H1 (cell line): ENCODE measurements around the gene CD53. TPM values are rescaled to one million over a fixed set of nuclear protein-coding genes. Genes with fewer than 3 reads are reported as not detected.

Source experiments
- CTCF ChIA-PET: fragments of 300-600 bp; sonication (Branson Sonifier 250); formaldehyde crosslinking; loops from one replicate; lab custom pipeline; 2021; ENCODE audit not compliant: partially characterized antibody; lab: Charles Lee
- POLR2A ChIA-PET: fragments of 300-600 bp; sonication (Branson Sonifier 250); formaldehyde crosslinking; loops from one replicate; lab custom pipeline; 2021; ENCODE audit warnings: inconsistent platforms; ENCODE audit not compliant: partially characterized antibody; lab: Charles Lee
- DNase-seq, 2 experiments: peaks; one replicate each; pipeline versions ENCODE4 v3.0.0 to v3.0.0-alpha.2; 2010 to 2022; ENCODE audit warnings: low spot score in 2 of 2, low read depth in 1 of 2, mixed read lengths in 1 of 2
- FAIRE-seq: peaks from 2 replicates; lab custom pipeline; 2011; peaks lifted over from hg19 to GRCh38; lab: Jason Lieb, UNC
- H2AFZ ChIP-seq: 2 replicates; pipeline ENCODE4 v1.8.1; 2012; ENCODE audit warnings: low read length, inconsistent platforms
- H2AK5ac ChIP-seq: 2 replicates; pipeline ENCODE4 v1.6.1; 2013; ENCODE audit warnings: low read depth, low read length
- H2BK120ac ChIP-seq: replicated peaks from 2 replicates; pipeline ENCODE3; 2013; ENCODE audit warnings: low read depth, low read length, inconsistent platforms
- H2BK12ac ChIP-seq: 2 replicates; pipeline ENCODE4 v1.6.1; 2013; ENCODE audit warnings: low read depth, low read length
- H2BK15ac ChIP-seq: 2 replicates; pipeline ENCODE4 v1.6.1; 2013; ENCODE audit warnings: low read length
- H2BK20ac ChIP-seq: 2 replicates; pipeline ENCODE4 v1.6.1; 2013; ENCODE audit warnings: low read length
- H2BK5ac ChIP-seq: 2 replicates; pipeline ENCODE4 v1.6.1; 2013; ENCODE audit warnings: low read depth, low read length
- H3K14ac ChIP-seq: 2 replicates; pipeline ENCODE4 v1.6.1; 2013; ENCODE audit warnings: inconsistent platforms; ENCODE audit not compliant: insufficient read length
- H3K18ac ChIP-seq: 2 replicates; pipeline ENCODE4 v1.6.1; 2013; ENCODE audit warnings: low read length; ENCODE audit errors: extremely low read depth
- H3K23ac ChIP-seq: 2 replicates; pipeline ENCODE4 v1.6.1; 2013; ENCODE audit warnings: inconsistent platforms; ENCODE audit not compliant: insufficient read length
- H3K23me2 ChIP-seq: 2 replicates; pipeline ENCODE4 v1.6.1; 2013; ENCODE audit warnings: low read depth, low read length
- H3K27ac ChIP-seq: 2 replicates; pipeline ENCODE4 v1.6.1; 2011; ENCODE audit warnings: low read depth, low read length, inconsistent platforms
- H3K27me3 ChIP-seq, 4 experiments: replicated peaks in 1 of 4; 1 replicate in 1 of 4; 2 replicates in 3 of 4; pipeline versions ENCODE4 v1.6.1 to v1.8.1; 2011 to 2013; ENCODE audit warnings: low read length in 3 of 4, mild to moderate bottlenecking in 3 of 4, inconsistent platforms in 2 of 4, mixed read lengths in 2 of 4, moderate library complexity in 1 of 4; ENCODE audit not compliant: control insufficient read depth in 3 of 4, insufficient read depth in 3 of 4; ENCODE audit errors: extremely low read depth in 1 of 4
- H3K36me3 ChIP-seq, 4 experiments: 2 replicates each; pipeline versions ENCODE4 v1.6.1 to v1.8.1; 2011 to 2013; ENCODE audit warnings: mild to moderate bottlenecking in 4 of 4, low read length in 3 of 4, moderate library complexity in 2 of 4, control low read depth in 1 of 4, inconsistent platforms in 1 of 4; ENCODE audit not compliant: insufficient read depth in 4 of 4, control insufficient read depth in 2 of 4
- H3K4ac ChIP-seq: replicated peaks from 2 replicates; pipeline ENCODE3; 2013; ENCODE audit warnings: low read length, low read depth, mixed read lengths, inconsistent platforms; ENCODE audit not compliant: insufficient read length
- H3K4me1 ChIP-seq, 4 experiments: replicated peaks in 1 of 4; 1 replicate in 1 of 4; 2 replicates in 3 of 4; pipeline versions ENCODE4 v1.6.1 to v1.8.1; 2011 to 2013; ENCODE audit warnings: low read length in 3 of 4, inconsistent platforms in 2 of 4, mixed read lengths in 1 of 4; ENCODE audit not compliant: insufficient read depth in 4 of 4, control insufficient read depth in 3 of 4
- H3K4me2 ChIP-seq, 2 experiments: 2 replicates each; pipeline versions ENCODE4 v1.6.1 to v1.8.1; 2011 to 2013; ENCODE audit warnings: low read depth in 2 of 2, low read length in 2 of 2, control low read depth in 1 of 2, inconsistent platforms in 1 of 2, mild to moderate bottlenecking in 1 of 2; ENCODE audit not compliant: insufficient read depth in 1 of 2
- H3K4me3 ChIP-seq, 4 experiments: fragments of 200-600, 300-600 bp in 1 of 4; sonication (generic), shearing (Covaris generic), sonication (Bioruptor Twin) in 1 of 4; 2 replicates each; pipeline versions ENCODE4 v1.5.1 to v1.8.1; 2011 to 2016; ENCODE audit warnings: low read length in 4 of 4, low read depth in 3 of 4, control low read depth in 2 of 4, inconsistent platforms in 2 of 4, mild to moderate bottlenecking in 2 of 4, mixed read lengths in 1 of 4, moderate library complexity in 1 of 4; ENCODE audit not compliant: insufficient read depth in 2 of 4; ENCODE audit errors: extremely low read depth in 1 of 4
- H3K56ac ChIP-seq: replicated peaks from 2 replicates; pipeline ENCODE3; 2013; ENCODE audit warnings: low read depth, mild to moderate bottlenecking, mixed read lengths, low read length, inconsistent platforms; ENCODE audit not compliant: insufficient read length
- H3K79me1 ChIP-seq: 2 replicates; pipeline ENCODE4 v1.6.1; 2013; ENCODE audit warnings: low read depth, low read length, control low read depth
- H3K79me2 ChIP-seq, 2 experiments: 2 replicates each; pipeline versions ENCODE4 v1.6.1 to v1.8.1; 2012 to 2013; ENCODE audit warnings: low read length in 2 of 2, mild to moderate bottlenecking in 2 of 2, inconsistent platforms in 1 of 2; ENCODE audit not compliant: insufficient read depth in 2 of 2, control insufficient read depth in 1 of 2
- H3K9ac ChIP-seq, 4 experiments: replicated peaks in 1 of 4; 1 replicate in 1 of 4; 2 replicates in 3 of 4; pipeline versions ENCODE4 v1.6.1 to v1.8.1; 2011 to 2013; ENCODE audit warnings: low read depth in 3 of 4, low read length in 3 of 4, control low read depth in 2 of 4, mild to moderate bottlenecking in 2 of 4, moderate library complexity in 2 of 4, inconsistent platforms in 1 of 4; ENCODE audit errors: extremely low read depth in 1 of 4
- H3K9me3 ChIP-seq, 2 experiments: 2 replicates each; pipeline versions ENCODE4 v1.6.1 to v1.8.1; 2012 to 2013; ENCODE audit warnings: mild to moderate bottlenecking in 2 of 2, moderate library complexity in 2 of 2, control low read depth in 1 of 2, inconsistent platforms in 1 of 2, low read depth in 1 of 2, low read length in 1 of 2, mixed read lengths in 1 of 2; ENCODE audit not compliant: insufficient read depth in 2 of 2
- H4K20me1 ChIP-seq, 2 experiments: replicated peaks in 1 of 2; 2 replicates each; pipeline versions ENCODE3 to v1.8.1; 2011 to 2013; ENCODE audit warnings: inconsistent platforms in 2 of 2, low read length in 2 of 2, mild to moderate bottlenecking in 1 of 2; ENCODE audit not compliant: insufficient read depth in 2 of 2, control insufficient read depth in 1 of 2
- H4K5ac ChIP-seq: 2 replicates; pipeline ENCODE4 v1.6.1; 2013; ENCODE audit warnings: low read length, low read depth, mixed read lengths, inconsistent platforms; ENCODE audit not compliant: insufficient read length
- H4K8ac ChIP-seq: 2 replicates; pipeline ENCODE4 v1.8.0; 2013; ENCODE audit warnings: mild to moderate bottlenecking, moderate library complexity, low read length, inconsistent platforms; ENCODE audit not compliant: insufficient read depth; ENCODE audit errors: extremely low read depth
- H4K91ac ChIP-seq: replicated peaks from 2 replicates; pipeline ENCODE3; 2013; ENCODE audit warnings: low read length, mixed read lengths, inconsistent platforms; ENCODE audit not compliant: insufficient read length
- CEBPB ChIP-seq: IDR thresholded peaks from 2 replicates; pipeline ENCODE4 v1.6.1; 2012; ENCODE audit warnings: low read depth, low read length
- CHD2 ChIP-seq: IDR thresholded peaks from 2 replicates; pipeline ENCODE4 v1.6.1; 2012; ENCODE audit warnings: low read length, improper control_type of control experiment
- EP300 ChIP-seq, 2 experiments: IDR thresholded peaks; 1 replicate in 1 of 2; 2 replicates in 1 of 2; pipeline ENCODE4 v1.6.1; 2011 to 2012; ENCODE audit warnings: low read depth in 2 of 2, low read length in 2 of 2, mild to moderate bottlenecking in 2 of 2, borderline replicate concordance in 1 of 2, inconsistent platforms in 1 of 2, moderate library complexity in 1 of 2
- FOSL1 ChIP-seq: IDR thresholded peaks from 2 replicates; pipeline ENCODE4 v1.6.1; 2011; ENCODE audit warnings: mild to moderate bottlenecking, low read depth, low read length, moderate library complexity; ENCODE audit not compliant: insufficient read depth
- KDM4A ChIP-seq: IDR thresholded peaks from one replicate; pipeline ENCODE4 v1.7.1; 2012; ENCODE audit warnings: low read depth, mild to moderate bottlenecking, moderate library complexity, low read length, inconsistent platforms; ENCODE audit not compliant: severe bottlenecking
- KDM5A ChIP-seq: fragments of 200-600 bp; IDR thresholded peaks from 2 replicates; pipeline ENCODE4 v1.7.1; 2012; ENCODE audit warnings: mild to moderate bottlenecking, low read length, inconsistent platforms, mixed read lengths
- NRF1 ChIP-seq: IDR thresholded peaks from 2 replicates; pipeline ENCODE4 v1.6.1; 2011; ENCODE audit warnings: mild to moderate bottlenecking, low read depth, low read length, improper control_type of control experiment
- POU5F1 ChIP-seq: IDR thresholded peaks from 2 replicates; pipeline ENCODE4 v1.6.1; 2011; ENCODE audit warnings: low read depth, mild to moderate bottlenecking, low read length, moderate library complexity
- RAD21 ChIP-seq, 2 experiments: IDR thresholded peaks in 1 of 2; conservative IDR thresholded peaks in 1 of 2; 2 replicates each; pipeline ENCODE4 v1.6.1; 2011; ENCODE audit warnings: low read depth in 2 of 2, low read length in 2 of 2, improper control_type of control experiment in 1 of 2, inconsistent platforms in 1 of 2, mild to moderate bottlenecking in 1 of 2, moderate library complexity in 1 of 2
- RBBP5 ChIP-seq: IDR thresholded peaks from 2 replicates; pipeline ENCODE4 v1.7.1; 2012; ENCODE audit warnings: low read depth, mild to moderate bottlenecking, inconsistent platforms, low read length, moderate library complexity, borderline replicate concordance
- RXRA ChIP-seq: IDR thresholded peaks from 2 replicates; pipeline ENCODE4 v1.6.1; 2011; ENCODE audit warnings: low read depth, mild to moderate bottlenecking, low read length, moderate library complexity; ENCODE audit not compliant: insufficient read depth
- SIX5 ChIP-seq: IDR thresholded peaks from 2 replicates; pipeline ENCODE4 v1.6.1; 2011; ENCODE audit warnings: mild to moderate bottlenecking, low read depth, low read length
- TCF12 ChIP-seq: IDR thresholded peaks from 2 replicates; pipeline ENCODE4 v1.6.1; 2011; ENCODE audit warnings: low read depth, mild to moderate bottlenecking, low read length
- WGBS, 2 experiments: shearing (Covaris generic) in 1 of 2; methylation state at CpG; one replicate each; pipeline versions ENCODE4 v1.1.6 to v1.1.7; 2013 to 2015; ENCODE audit warnings: low lambda C conversion rate in 2 of 2, mixed read lengths in 2 of 2, inconsistent platforms in 1 of 2, low coverage in 1 of 2, missing lambda C conversion rate in 1 of 2; ENCODE audit not compliant: insufficient replicate concordance in 2 of 2, insufficient coverage in 1 of 2, insufficient read length in 1 of 2; ENCODE audit errors: extremely low coverage in 1 of 2, missing lambda C conversion rate in 1 of 2; 5-methylcytosine and 5-hydroxymethylcytosine counted together
- polyA plus RNA-seq, 7 experiments: library from polyadenylated mRNA; depleted of rRNA in 3 of 7; stranded (reverse) in 5 of 7; unstranded in 2 of 7; fragments of >200 nt in 5 of 7; fragments of 200-250 nt in 2 of 7; gene quantifications; 1 replicate in 5 of 7; 2 replicates in 1 of 7; 4 replicates in 1 of 7; pipeline versions ENCODE4 v1.2.1 to v1.2.3, GENCODE V29; 2011 to 2013; ENCODE audit warnings: missing spikeins in 2 of 7, mixed read lengths in 2 of 7
- total RNA-seq: library from RNA; stranded (reverse); fragmentation: NEBNext Ultra II Directional; extraction: Animal tissue kit (Norgen Biotek cat#: 25700); gene quantifications from 2 replicates; pipeline ENCODE4 v1.2.1, GENCODE V29; 2021
- TF ChIP-seq, protein P1 (sequence below): IDR thresholded peaks from 2 replicates; pipeline ENCODE4 v1.6.1; 2012; ENCODE audit warnings: inconsistent platforms

Gene CD53
- total and polyA plus RNA-seq, 2 of the 8 experiments (the other 6 are each of a cell fraction or from before 2014, with no cell fraction given): 0.56 to 1.0 TPM

DNA sequence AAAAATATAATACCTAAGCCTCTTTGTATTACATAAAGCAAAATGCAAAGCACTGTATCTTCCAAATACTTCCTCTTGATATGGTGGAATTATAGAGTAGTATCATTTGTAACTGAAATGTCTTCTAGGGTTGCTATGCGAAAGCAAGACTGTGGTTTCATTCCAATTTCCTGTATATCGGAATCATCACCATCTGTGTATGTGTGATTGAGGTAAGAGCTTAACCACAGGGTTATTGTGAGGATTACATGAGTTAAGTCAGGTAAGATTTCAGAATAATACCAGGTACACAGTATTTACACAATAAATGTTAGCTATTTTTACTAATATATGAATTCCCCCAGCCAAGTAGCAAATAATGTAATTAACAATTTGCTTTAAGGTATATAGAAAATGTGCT is 24.7 kb downstream of the CD53 start:
- Histone ChIP-seq H3K56ac (no peak overlapping the region), H3K27ac (no peak overlapping the region), H2BK20ac (no peak overlapping the region), H3K14ac (no peak overlapping the region), H2AK5ac (no peak overlapping the region), H4K5ac (no peak overlapping the region), H2BK15ac (no peak overlapping the region), H3K4me3 (no peak overlapping the region), H3K4me2 (no peak overlapping the region), H4K20me1 (no peaks in the 10 kb centered on the region), H3K9me3 (peaks cover 0 to 11% of the 10 kb centered on the region in 2 experiments; a peak in 2 of 4 replicates), H3K79me2 (no peaks in the 10 kb centered on the region), H3K4me1 (peaks cover 0 to 2% (median 0%) of the 10 kb centered on the region in 4 experiments; a peak in 1 of 7 replicates), H2BK12ac (no peak overlapping the region), H3K23ac (no peak overlapping the region), H3K36me3 (no peaks in the 10 kb centered on the region; a peak in 1 of 8 replicates), H2BK120ac (no peak overlapping the region), H2AFZ (no peak overlapping the region), H3K79me1 (no peaks in the 10 kb centered on the region), H3K27me3 (no peaks in the 10 kb centered on the region), H4K91ac (no peak overlapping the region), H2BK5ac (no peak overlapping the region), H3K18ac (no peak overlapping the region), H3K9ac (no peak overlapping the region), H3K4ac (no peak overlapping the region), H3K23me2 (no peaks in the 10 kb centered on the region), H4K8ac (no peak overlapping the region)
- no peak for DNase-seq
- 92% methylated on average over 2 of the region's 2 CpGs; no CpG with 5 or more reads in 1 of the 2 experiments for WGBS, 2 experiments
- TF ChIP-seq FOSL1 (no peak), NRF1 (no peak), SIX5 (no peak), RAD21 (IDR thresholded peaks at IDR 0.05 in 1 of 2, conservative IDR thresholded peaks at IDR 0.05 in 1 of 2; ENCODE audit: low read depth in 2 of 2, low read length in 2 of 2) (no peak), CHD2 (no peak), POU5F1 (no peak), RBBP5 (no peak), RXRA (no peak), TCF12 (no peak), KDM5A (no peak), EP300 (IDR thresholded peaks at IDR 0.05; ENCODE audit: borderline replicate concordance in 1 of 2, low read depth in 2 of 2, low read length in 2 of 2) (no peak), CEBPB (no peak), KDM4A (no peak)
- TF ChIP-seq, protein P1, sequence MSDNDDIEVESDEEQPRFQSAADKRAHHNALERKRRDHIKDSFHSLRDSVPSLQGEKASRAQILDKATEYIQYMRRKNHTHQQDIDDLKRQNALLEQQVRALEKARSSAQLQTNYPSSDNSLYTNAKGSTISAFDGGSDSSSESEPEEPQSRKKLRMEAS: no peak
- no peak for FAIRE-seq
- CTCF ChIA-PET: no interaction called here
- POLR2A ChIA-PET: no interaction called here
